ENCODE measurements around the gene RUFY1. TPM values are rescaled to one million over a fixed set of nuclear protein-coding genes. Genes with fewer than 3 reads are reported as not detected.

The RUFY1 gene
- total RNA-seq, 2 donors from 2014 or later, result 45.5 to 122 TPM

- no peaks in the 10 kb centered on the region for H3K9me3 ChIP-seq (ENCODE audit: control insufficient read depth, low read length, poor library complexity, severe bottlenecking)
- no peak for DNase-seq
- Mint-ChIP-seq H3K27ac (peak overlapping the region; percentile 94), H3K4me3 (peak overlapping the region; percentile 72), H3K36me3 (ENCODE audit: low read depth) (peaks cover 35% of the 10 kb centered on the region), H3K4me1 (peaks cover 64% of the 10 kb centered on the region), H3K27me3 (no peaks in the 10 kb centered on the region)
- no peak for ATAC-seq
Measured at GRCh38 chr5:179612577-179613459, 62.5 kb downstream of the RUFY1 start.

- ATAC-seq (peak; percentile 9), DNase-seq (no peak)
- no peaks in the 10 kb centered on the region for H3K27me3 Mint-ChIP-seq
- peak overlapping the region; percentile 94 for H3K27ac Mint-ChIP-seq
- peaks cover 38% of the 10 kb centered on the region for H3K36me3 Mint-ChIP-seq (ENCODE audit: low read depth)
- H3K4me3 Mint-ChIP-seq, result peak overlapping the region; percentile 72
- H3K4me1 Mint-ChIP-seq, result peaks cover 61% of the 10 kb centered on the region
- H3K9me3 ChIP-seq (ENCODE audit: control insufficient read depth, low read length, poor library complexity, severe bottlenecking), result no peaks in the 10 kb centered on the region
Measured at GRCh38 chr5:179613460-179614071, 63.2 kb downstream of the RUFY1 start.

DNA sequence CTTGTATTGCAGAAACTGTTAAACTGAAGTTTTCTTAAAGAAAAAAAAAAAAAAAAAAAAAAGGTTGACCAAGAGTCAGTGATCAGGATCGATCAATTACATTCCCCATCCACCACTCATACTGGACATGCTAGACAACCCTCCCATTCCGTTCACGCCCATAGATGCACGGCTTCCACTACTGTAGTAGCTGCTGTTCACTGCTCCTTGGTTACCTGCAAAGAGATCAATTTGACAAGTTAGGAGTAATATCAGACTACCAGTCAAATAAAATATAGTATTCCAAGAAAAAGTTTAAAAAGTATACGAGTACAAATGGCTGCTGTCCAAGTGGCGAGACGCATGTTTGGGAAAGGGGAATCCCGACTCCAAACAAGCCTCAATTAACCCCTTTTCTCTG is 64.4 kb downstream of the RUFY1 start:
- no peak for DNase-seq
- H3K4me1 Mint-ChIP-seq, result peaks cover 59% of the 10 kb centered on the region
- H3K27me3 Mint-ChIP-seq, result no peaks in the 10 kb centered on the region
- H3K27ac Mint-ChIP-seq, result peak overlapping the region; percentile 99
- H3K36me3 Mint-ChIP-seq (ENCODE audit: low read depth), result peaks cover 38% of the 10 kb centered on the region
- no peak overlapping the region for H3K4me3 Mint-ChIP-seq
- H3K9me3 ChIP-seq (ENCODE audit: control insufficient read depth, low read length, poor library complexity, severe bottlenecking), result no peaks in the 10 kb centered on the region
- no peak for ATAC-seq

DNA sequence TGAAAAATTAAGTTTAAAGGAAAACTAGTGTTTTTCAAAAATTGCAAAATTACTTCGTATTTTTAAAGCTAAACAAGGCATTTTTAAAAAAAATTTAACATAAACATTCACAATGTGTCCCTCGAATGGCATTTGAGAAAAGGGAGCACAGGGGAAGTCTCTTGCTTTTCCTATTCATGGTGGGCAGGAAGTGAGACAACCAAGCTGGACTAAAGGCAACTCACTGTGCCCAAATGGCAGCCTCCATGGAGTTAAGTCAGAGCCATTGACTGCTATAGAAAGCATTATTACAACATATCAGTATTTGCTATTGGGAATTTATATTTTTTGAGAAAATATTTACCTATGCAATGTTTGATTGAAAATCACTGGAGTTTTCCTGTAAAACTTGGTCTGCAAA is 64.8 kb downstream of the RUFY1 start:
- no peaks in the 10 kb centered on the region for H3K9me3 ChIP-seq (ENCODE audit: control insufficient read depth, low read length, poor library complexity, severe bottlenecking)
- Mint-ChIP-seq H3K27ac (peak overlapping the region; percentile 99), H3K36me3 (ENCODE audit: low read depth) (peaks cover 39% of the 10 kb centered on the region), H3K4me1 (peaks cover 61% of the 10 kb centered on the region), H3K4me3 (peak overlapping the region; percentile 21), H3K27me3 (no peaks in the 10 kb centered on the region)
- DNase-seq (no peak), ATAC-seq (no peak)

GRCh38 chr5:179616002-179616594 is 65.7 kb downstream of the RUFY1 start:
- peak overlapping the region; percentile 47 for H3K4me3 Mint-ChIP-seq
- no peaks in the 10 kb centered on the region for H3K9me3 ChIP-seq (ENCODE audit: control insufficient read depth, low read length, poor library complexity, severe bottlenecking)
- peak overlapping the region; percentile 99 for H3K27ac Mint-ChIP-seq
- ATAC-seq, result no peak
- DNase-seq, result no peak
- H3K27me3 Mint-ChIP-seq, result no peaks in the 10 kb centered on the region
- H3K4me1 Mint-ChIP-seq, result peaks cover 62% of the 10 kb centered on the region
- peaks cover 36% of the 10 kb centered on the region for H3K36me3 Mint-ChIP-seq (ENCODE audit: low read depth)

DNA sequence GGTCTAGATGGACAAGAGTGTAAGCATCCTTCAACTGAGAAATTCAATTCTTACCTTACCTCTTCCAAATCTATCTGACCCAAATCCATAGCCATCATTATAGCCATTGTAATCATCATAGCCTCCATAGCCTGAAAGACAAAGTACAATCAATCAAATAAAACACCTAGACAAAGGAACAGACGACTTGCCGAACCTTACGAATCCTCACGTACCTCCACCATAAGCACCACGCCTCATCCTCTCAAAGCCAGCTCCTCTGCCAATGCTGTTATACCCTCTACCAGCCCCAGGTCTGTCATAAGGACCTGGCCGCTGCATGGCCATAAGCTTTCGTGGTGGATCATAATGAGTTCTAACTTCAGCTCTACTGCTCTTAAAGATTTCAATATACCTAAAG is 67.6 kb downstream of the RUFY1 start:
- DNase-seq, result no peak
- peaks cover 39% of the 10 kb centered on the region for H3K36me3 Mint-ChIP-seq (ENCODE audit: low read depth)
- H3K4me1 Mint-ChIP-seq, result peaks cover 66% of the 10 kb centered on the region
- peak overlapping the region; percentile 83 for H3K4me3 Mint-ChIP-seq
- no peaks in the 10 kb centered on the region for H3K27me3 Mint-ChIP-seq
- peak overlapping the region; percentile 99 for H3K27ac Mint-ChIP-seq
- ATAC-seq, result no peak
- H3K9me3 ChIP-seq (ENCODE audit: control insufficient read depth, low read length, poor library complexity, severe bottlenecking), result no peaks in the 10 kb centered on the region

GRCh38 chr5:179618923-179619554 is 68.7 kb downstream of the RUFY1 start:
- H3K27me3 Mint-ChIP-seq, result peaks cover 5% of the 10 kb centered on the region
- no peak for DNase-seq
- no peak for ATAC-seq
- H3K27ac Mint-ChIP-seq, result peak overlapping the region; percentile 99
- H3K9me3 ChIP-seq (ENCODE audit: control insufficient read depth, low read length, poor library complexity, severe bottlenecking), result no peaks in the 10 kb centered on the region
- H3K4me1 Mint-ChIP-seq, result peaks cover 63% of the 10 kb centered on the region
- H3K4me3 Mint-ChIP-seq, result peak overlapping the region; percentile 87
- peaks cover 38% of the 10 kb centered on the region for H3K36me3 Mint-ChIP-seq (ENCODE audit: low read depth)

- Mint-ChIP-seq H3K4me3 (peak overlapping the region; percentile 98), H3K27ac (peak overlapping the region; percentile 99), H3K36me3 (ENCODE audit: low read depth) (peaks cover 38% of the 10 kb centered on the region), H3K27me3 (peaks cover 5% of the 10 kb centered on the region), H3K4me1 (peaks cover 68% of the 10 kb centered on the region)
- no peaks in the 10 kb centered on the region for H3K9me3 ChIP-seq (ENCODE audit: control insufficient read depth, low read length, poor library complexity, severe bottlenecking)
- ATAC-seq (no peak), DNase-seq (no peak)
Measured at GRCh38 chr5:179619776-179620175, 69.4 kb downstream of the RUFY1 start.

- H3K27ac Mint-ChIP-seq, result peak overlapping the region; percentile 99
- peaks cover 69% of the 10 kb centered on the region for H3K4me1 Mint-ChIP-seq
- H3K4me3 Mint-ChIP-seq, result peak overlapping the region; percentile 98
- peaks cover 38% of the 10 kb centered on the region for H3K36me3 Mint-ChIP-seq (ENCODE audit: low read depth)
- ATAC-seq (no peak), DNase-seq (no peak)
- no peaks in the 10 kb centered on the region for H3K9me3 ChIP-seq (ENCODE audit: control insufficient read depth, low read length, poor library complexity, severe bottlenecking)
- H3K27me3 Mint-ChIP-seq, result peaks cover 5% of the 10 kb centered on the region
Measured at GRCh38 chr5:179620293-179620692, 69.9 kb downstream of the RUFY1 start.

GRCh38 chr5:179620703-179621350 is 70.5 kb downstream of the RUFY1 start:
- peak overlapping the region; percentile 98 for H3K4me3 Mint-ChIP-seq
- no peak for DNase-seq
- peaks cover 37% of the 10 kb centered on the region for H3K36me3 Mint-ChIP-seq (ENCODE audit: low read depth)
- no peak for ATAC-seq
- H3K4me1 Mint-ChIP-seq, result peaks cover 65% of the 10 kb centered on the region
- no peaks in the 10 kb centered on the region for H3K9me3 ChIP-seq (ENCODE audit: control insufficient read depth, low read length, poor library complexity, severe bottlenecking)
- H3K27ac Mint-ChIP-seq, result peak overlapping the region; percentile 99
- peaks cover 5% of the 10 kb centered on the region for H3K27me3 Mint-ChIP-seq

DNA sequence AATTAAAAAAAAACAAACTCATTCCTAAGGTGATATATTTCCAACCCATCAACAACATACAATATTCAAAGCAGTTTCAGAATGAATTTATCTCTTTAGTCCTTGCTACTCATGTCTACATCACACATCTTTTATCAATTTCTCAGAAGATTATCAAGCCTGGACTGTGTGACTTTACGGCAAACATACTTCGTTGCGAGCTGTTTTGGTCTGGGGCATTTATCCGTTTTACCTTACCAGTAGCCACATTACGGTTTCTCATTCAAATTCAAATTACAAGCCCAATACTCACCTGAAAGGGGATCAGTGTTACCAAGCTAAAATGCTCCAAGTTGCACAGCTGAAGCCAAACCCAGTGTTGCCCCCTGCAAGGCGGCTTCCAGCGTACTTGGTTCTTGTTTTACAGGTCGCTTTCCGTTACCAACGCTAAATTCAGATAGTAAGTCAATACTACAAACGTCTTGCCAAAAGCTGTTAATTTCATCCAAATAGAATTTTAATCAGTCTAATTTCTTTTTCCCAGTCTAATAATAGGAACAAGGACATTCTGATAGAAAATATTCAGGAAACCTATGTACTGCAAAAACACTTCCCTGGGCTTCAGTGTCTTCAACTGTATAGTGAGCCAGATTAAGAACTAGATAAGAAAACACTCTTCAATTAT is 71.3 kb downstream of the RUFY1 start:
- Mint-ChIP-seq H3K4me1 (peaks cover 61% of the 10 kb centered on the region), H3K4me3 (peak overlapping the region; percentile 98), H3K36me3 (ENCODE audit: low read depth) (peaks cover 32% of the 10 kb centered on the region), H3K27me3 (peaks cover 5% of the 10 kb centered on the region), H3K27ac (peak overlapping the region; percentile 99)
- no peak for ATAC-seq
- no peaks in the 10 kb centered on the region for H3K9me3 ChIP-seq (ENCODE audit: control insufficient read depth, low read length, poor library complexity, severe bottlenecking)
- no peak for DNase-seq

Measured in T-helper 17 cell (primary cell).